ENCODE measurements around the gene DOCK4.
A peak's percentile ranks its signal among the peaks of the same experiment; 100 is the strongest.

The DOCK4 gene

GRCh38 chr7:111728635-111728995 is 477.6 kb downstream of the DOCK4 start:
- DNase-seq (ENCODE audit: low read depth): no peak

GRCh38 chr7:111727905-111728634 is 478.1 kb downstream of the DOCK4 start:
- no peak for DNase-seq (ENCODE audit: low read depth)

DNA sequence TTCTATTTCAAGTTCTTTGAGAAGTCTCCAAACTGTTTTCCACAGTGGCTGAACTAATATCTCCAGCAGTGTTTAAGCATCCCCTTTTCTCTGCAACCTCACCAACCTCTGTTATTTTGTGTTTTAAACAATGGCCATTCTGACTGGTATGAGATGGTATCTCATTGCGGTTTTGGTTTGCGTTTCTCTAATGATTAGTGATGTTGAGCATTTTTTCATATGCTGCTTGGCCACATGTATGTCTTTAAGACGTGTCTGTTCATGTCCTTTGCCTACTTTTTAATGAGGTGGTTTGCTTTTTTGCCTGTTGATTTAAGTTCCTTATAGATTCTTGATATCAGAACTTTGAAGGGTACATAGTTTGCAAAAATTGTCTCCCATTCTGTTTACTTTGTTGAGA is 487.3 kb downstream of the DOCK4 start:
- no peak for DNase-seq (ENCODE audit: low read depth)

- DNase-seq (ENCODE audit: low read depth): no peak
Observed at GRCh38 chr7:111711426-111712065, 494.7 kb downstream of the DOCK4 start.

DNA sequence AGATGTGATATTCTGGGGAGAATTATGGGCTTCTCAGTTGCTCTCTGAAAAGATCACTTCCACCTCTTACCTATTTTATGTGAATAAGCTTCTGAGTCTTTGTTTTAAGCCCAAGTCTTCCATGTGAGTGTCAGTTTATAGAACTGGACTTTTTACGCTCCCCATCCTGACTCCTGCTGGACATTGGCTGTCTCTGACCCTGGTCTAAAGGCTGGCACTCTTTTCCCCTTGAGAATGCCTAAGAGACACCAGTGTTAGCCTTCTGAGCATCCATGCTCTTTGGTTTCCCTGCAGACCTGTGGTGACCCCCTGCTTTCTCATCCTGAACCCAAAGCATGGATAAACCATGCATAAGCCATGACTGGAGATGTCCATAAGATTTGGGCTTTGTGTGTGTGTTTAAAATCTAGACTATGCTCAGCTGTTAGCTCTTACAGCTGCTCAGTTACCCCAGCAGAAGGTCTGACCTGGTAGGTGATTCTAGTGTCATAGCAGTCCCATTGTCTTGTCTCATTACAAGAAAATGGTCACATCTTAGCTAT is 495.3 kb downstream of the DOCK4 start:
- DNase-seq (ENCODE audit: low read depth): no peak

DNA sequence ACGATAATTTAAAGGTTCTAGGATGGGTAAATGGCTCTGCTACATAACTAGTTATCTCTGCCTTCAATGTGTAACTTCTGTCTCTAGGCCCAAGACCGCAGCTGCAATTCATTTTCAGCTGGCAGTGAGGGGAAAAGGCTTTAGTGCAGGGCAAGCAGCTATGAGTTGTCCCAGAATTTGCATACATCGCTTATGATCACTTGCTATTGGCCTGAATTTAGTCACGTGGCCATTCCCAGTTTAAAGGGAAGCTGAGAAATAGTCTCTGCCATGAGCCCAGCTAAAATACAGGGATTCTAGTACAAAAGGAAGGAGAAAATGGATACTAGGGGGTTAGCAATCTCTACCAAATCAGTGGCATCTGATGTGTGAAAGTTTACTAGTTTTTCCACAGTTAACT is 498.1 kb downstream of the DOCK4 start:
- DNase-seq (ENCODE audit: low read depth): no peak

GRCh38 chr7:111705807-111706206 is 500.4 kb downstream of the DOCK4 start:
- no peak for DNase-seq (ENCODE audit: low read depth)

DNA sequence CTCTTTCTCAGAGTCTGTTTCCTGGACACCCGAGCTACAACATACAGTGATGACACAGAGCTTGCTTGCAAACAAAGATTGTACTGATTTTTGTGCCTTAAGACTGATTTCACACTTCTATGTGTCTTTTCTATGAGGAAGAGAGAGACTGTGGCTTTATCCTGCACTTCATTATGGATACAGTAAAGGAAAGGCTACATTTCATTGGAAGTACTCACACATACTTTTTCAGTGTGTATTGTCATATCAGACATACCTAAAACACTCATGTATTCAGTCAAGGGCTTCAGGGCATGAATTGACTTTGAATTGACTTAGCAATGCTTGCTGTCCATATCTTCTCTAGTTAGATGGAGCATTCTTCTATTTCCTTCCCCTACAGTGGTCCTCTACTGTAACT is 508.4 kb downstream of the DOCK4 start:
- peak; percentile 35 for DNase-seq (ENCODE audit: low read depth)

DNA sequence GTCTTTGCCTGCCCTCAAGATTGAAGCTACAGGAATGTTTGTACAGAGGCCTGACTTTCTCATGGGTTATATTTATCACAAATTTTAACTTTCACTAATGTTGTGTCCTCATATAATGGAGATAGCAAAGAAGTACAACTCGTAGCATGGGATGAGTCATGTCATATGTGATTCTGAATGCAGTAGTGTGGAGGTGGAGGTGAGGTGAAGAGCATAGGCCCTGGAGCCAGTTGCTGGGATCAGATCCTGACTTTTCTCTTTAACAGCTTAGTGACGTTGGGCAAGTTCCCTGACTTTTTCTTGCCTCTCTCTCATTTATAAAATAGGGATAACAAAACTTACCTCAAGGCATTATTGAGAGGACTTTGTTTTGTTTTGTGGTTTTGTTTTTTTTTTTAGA is 511.8 kb downstream of the DOCK4 start:
- no peak for DNase-seq (ENCODE audit: low read depth)

- DNase-seq (ENCODE audit: low read depth): no peak
Observed at GRCh38 chr7:111690364-111691111, 515.7 kb downstream of the DOCK4 start.

DNA sequence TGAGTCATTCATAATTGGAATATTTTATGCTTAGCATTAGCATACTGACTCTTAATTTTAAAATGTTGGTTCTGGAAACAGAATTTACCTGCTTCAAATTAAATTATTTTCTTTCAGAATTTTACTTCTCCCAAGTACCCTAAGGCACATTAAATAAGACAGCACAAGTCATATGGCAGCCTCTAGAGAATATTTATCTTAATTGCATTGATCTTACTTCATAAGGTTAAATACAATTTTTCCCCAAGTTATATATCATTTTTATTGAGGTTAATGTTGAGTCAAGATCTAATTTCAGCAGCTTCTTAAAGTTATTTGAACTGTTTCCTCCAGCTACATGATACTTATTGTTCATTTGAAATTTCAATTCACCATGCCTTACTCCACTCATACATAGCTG is 520.9 kb downstream of the DOCK4 start:
- no peak for DNase-seq (ENCODE audit: low read depth)

GRCh38 chr7:111682588-111683340 is 523.4 kb downstream of the DOCK4 start:
- no peak for DNase-seq (ENCODE audit: low read depth)

GRCh38 chr7:111681242-111681641 is 525.0 kb downstream of the DOCK4 start:
- DNase-seq (ENCODE audit: low read depth): no peak

GRCh38 chr7:111678986-111679385 is 527.2 kb downstream of the DOCK4 start:
- no peak for DNase-seq (ENCODE audit: low read depth)

GRCh38 chr7:111678281-111678680 is 527.9 kb downstream of the DOCK4 start:
- no peak for DNase-seq (ENCODE audit: low read depth)

DNA sequence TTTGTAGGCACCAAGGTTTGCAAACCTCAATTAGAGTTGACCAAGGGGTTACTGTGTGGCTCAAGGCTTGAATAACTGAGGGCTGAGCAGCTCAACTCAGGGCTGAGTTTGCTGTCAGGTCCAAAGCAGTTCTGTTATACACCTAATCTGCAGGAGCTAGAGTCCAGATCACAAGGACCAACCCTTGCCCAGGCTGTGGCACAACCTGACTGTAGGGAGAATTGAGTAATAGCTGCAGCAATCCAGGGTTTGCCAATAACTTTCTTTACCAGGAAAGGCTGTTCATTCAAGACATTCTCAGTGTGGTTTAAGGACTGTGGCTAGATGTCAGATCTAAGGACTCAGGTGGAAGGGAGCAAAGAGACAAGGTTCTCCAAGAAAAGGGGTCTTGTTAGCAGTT is 528.4 kb downstream of the DOCK4 start:
- no peak for DNase-seq (ENCODE audit: low read depth)

DNA sequence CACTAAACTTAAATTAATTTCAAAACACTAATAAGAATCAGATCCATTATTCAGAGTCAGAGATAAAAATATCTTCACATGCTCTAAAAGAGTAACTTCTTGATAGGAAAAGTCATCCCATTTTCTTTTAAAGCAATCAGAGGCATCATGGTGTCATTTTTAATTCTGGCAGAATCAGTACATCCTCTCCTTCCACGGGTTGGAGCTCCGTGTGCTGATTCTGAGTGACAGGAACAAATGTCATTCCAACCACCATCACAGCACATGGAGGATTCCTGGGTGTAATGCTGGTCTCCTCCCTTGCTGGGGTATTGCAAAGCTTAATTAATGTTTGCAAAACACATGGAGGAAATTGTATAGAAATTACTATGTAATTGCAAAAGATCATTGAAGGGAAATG is 529.4 kb downstream of the DOCK4 start:
- DNase-seq (ENCODE audit: low read depth): no peak
